PC-3 (cell line): ENCODE measurements around the gene RHOJ.

ENCODE experiments used
- CTCF ChIP-seq: fragments of 300-600 bp; sonication (generic); conservative IDR thresholded peaks from 2 replicates; pipeline ENCODE4 v1.5.1; 2017; ENCODE audit warnings: antibody characterized with exemption, low read depth, mild to moderate bottlenecking, low read length
- EZH2 ChIP-seq: fragments of 300-600 bp; sonication (generic); IDR thresholded peaks from one replicate; pipeline ENCODE4 v1.6.1; 2017; ENCODE audit warnings: antibody characterized with exemption, mild to moderate bottlenecking, low read length; ENCODE audit not compliant: unreplicated experiment
- EZH2phosphoT487 ChIP-seq: fragments of 300-600 bp; sonication (generic); IDR thresholded peaks from 2 replicates; pipeline ENCODE4 v1.6.1; 2018; ENCODE audit warnings: mild to moderate bottlenecking, antibody characterized with exemption, low read length, borderline replicate concordance

- TF ChIP-seq CTCF (no peak), EZH2phosphoT487 (no peak), EZH2 (no peak)
Measured at GRCh38 chr14:63300854-63301253, 96.6 kb downstream of the RHOJ start.
